NCI-H2171 (cell line): Measurements from ENCODE around the gene OPN4.
A peak's percentile ranks its signal among the peaks of the same experiment; 100 is the strongest.

Experiments
- DNase-seq: peaks from one replicate; lab custom pipeline; 2025; lab: John Stamatoyannopoulos, UW

OPN4 gene

GRCh38 chr10:86699991-86700840, 45.9 kb downstream of the OPN4 start:
- DNase-seq = no peak

DNA sequence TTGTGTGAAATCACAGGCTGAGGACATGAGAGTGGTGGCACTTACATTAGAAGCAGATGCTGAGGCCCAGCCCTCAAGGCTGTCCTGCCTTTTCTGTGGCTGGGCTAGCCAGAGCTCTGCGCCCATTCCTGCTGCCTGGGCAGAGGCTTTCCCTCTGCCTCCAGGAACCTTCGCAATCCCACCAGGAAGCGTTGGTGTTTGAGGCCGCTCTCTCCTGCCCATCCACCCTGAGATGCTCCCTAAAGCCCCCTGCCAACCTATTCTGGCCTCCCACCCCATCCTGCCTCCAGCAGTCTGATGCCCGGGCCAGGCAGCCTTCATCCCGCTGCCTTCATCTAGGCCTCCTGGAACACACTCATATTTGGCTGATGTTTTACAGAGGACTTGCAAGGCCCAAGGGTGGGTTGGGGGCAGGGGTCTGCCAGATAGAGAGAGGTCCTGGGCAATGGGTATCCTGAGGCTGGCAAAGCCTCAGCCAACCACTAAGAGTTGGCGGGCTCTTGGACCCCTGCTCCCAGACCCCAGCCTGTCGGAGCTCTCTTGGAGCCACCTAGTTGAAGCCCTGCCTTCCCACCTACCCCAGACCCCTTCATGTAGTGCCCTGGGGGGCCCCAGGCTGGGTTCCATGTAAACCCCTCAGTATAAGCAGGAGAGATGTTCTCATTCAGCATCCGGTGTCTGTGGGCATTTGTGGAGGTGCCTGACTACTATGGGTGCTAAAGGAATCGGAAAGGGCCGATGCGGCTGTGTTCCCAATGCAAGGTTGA, 46.7 kb downstream of the OPN4 start:
- DNase-seq = no peak

- no peak for DNase-seq
Observed at GRCh38 chr10:86703176-86703575, 48.8 kb downstream of the OPN4 start.

- no peak for DNase-seq
Observed at GRCh38 chr10:86705139-86705538, 50.8 kb downstream of the OPN4 start.

- no peak for DNase-seq
Observed at GRCh38 chr10:86705905-86706304, 51.6 kb downstream of the OPN4 start.

DNA sequence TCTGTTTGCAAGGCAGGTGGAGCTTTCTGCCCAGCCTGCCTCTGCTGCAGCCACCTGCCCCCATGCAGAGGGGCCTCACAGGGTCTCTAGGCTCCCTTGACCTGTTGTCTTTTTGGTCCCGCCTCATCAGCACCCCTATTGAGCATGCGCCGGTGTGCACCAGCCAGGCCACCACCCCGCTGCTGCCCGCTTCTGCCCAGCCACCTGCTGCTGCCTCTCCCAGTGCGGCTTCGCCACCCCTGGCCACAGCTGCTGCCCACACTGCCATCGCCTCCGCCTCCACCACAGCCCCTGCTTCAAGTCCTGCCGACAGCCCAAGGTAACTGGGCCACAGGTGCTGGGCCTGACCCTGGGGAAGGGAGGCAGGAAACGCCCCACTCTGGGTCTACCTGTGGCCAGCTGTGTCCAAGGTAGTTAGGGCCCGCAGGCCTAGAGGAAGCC, 52.1 kb downstream of the OPN4 start:
- no peak for DNase-seq

- DNase-seq = no peak
Observed at GRCh38 chr10:86706977-86707376, 52.6 kb downstream of the OPN4 start.

GRCh38 chr10:86707505-86707904, 53.2 kb downstream of the OPN4 start:
- no peak for DNase-seq

DNA sequence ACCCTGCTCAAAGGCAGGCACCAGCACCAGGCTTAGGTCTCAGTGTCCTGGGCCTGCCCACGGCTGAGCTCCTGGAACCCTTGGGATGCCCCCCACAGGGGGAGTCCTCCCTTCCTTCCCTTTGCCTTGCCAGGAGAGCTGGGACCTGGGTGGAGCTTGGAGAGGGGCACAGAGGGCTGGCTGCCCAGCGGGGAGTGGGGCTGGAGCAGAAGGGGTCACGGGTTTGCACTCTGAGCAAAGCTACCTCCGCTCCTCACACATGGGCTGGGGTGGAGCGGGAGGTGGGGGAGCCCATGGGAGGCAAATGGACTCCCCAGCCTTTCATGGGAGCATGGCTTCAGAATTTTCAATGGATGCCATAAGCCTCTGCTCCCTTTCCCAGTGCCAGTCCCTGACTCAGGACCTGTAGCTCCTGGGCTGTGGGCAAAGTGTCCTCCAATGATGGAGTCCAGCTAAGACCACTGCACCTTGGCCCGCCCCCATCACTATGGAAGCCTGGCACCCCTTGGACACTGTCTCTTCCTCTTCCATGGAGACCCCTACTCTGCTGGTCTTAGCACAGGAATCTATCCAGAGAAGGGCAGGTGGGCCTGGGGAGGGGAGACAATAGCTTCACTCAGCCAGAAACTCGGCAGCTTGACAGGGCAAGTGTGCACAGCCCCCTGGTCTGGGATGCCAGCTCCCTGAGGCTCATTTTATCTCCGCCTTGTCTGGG, 53.9 kb downstream of the OPN4 start:
- no peak for DNase-seq

DNA sequence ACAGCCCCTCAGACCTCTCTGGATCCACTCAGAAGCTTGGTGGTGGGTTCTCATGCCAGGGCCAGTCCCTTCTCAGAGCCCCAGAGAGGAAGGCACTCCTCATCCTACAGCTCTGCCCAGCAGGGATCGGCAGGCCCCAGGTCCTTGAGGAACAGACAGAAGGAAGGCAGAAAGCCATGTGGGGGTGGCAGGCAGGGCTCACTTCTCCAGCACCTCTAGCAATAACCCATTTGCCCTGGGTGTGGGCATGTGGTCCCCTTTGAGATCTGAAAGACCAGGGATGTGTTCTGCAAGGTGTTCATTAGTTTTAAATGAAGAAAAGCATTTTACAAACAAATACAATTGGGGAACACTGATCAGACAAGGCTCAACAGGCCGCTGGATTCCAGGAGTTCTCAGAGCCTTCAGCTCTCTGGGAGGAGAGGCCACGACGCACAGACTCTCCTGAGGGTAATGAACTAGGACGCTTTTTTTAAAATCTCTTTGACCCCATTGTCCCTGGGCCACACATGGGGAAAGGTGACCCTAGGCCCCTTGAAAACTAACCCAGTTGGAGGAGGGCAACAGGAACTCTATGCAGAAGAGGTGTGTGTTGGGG, 54.5 kb downstream of the OPN4 start:
- no peak for DNase-seq

DNA sequence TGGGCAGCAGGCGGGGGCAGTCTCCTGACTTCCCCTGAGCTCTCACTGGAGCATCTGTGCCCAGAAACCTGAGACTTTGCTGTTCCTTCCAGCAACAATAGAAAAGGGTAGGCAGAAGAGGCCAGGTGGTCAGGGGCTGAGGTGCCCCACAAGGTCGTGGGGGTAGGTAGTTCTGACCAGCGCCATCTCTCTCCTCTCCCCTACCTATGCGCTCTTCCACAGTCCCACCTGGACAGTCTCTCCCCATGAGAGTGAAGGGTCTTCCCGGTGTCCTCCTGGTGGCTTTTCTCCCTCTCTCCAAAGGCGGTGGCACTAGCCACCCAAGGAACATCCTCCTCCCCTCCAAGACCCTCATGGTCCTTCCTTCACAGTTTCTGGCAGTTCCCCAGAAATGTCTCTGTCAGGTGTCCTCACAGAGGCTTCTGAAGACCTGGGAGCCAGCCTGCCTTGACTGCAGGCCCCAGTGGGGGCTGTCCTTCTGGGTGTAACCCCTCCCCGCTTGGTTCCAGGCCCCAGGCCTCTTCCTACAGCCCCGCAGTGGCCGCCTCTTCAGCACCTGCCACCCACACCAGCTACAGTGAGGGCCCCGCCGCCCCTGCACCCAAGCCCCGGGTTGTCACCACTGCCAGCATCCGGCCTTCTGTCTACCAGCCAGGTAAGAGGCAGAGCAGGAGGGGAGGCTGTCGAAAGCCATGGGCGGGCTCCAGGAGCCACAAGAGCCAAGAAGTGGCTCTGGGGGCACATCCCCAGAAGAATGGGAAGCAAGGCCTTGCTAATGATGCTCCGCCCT, 55.2 kb downstream of the OPN4 start:
- DNase-seq = no peak

DNA sequence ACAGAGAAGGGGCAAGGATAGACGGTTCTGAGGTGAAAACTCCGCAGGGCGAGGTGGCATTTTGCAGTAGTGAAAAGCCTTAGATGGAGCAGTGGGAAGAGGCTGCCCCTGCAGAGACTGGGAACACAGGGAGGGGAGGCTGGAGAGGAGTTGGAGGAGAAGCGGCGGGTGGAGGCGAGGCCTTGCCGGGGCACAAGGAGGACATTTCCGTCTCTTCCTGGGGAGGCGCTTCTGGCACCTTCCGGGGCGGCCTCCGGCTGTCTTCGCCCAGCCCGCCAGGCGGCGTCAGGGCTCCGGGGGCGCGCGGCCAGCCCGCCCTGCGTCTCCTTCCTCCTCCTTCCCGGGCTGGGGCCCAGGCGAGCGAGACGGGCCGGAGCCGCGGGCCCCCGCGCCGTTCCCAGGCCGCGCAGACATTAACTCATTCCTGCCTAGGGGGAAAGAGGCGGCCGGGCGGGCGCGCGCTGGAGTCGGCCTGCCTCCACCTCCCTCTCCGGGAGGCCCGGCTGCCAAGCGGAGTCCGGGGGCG, 56.7 kb downstream of the OPN4 start:
- peak; percentile 65 for DNase-seq

GRCh38 chr10:86711513-86712316, 57.4 kb downstream of the OPN4 start:
- peak; percentile 57 for DNase-seq

- DNase-seq = peak; percentile 1
Observed at GRCh38 chr10:86712317-86712707, 58.0 kb downstream of the OPN4 start.

GRCh38 chr10:86715156-86715795, 60.9 kb downstream of the OPN4 start:
- no peak for DNase-seq

GRCh38 chr10:86715836-86716235, 61.5 kb downstream of the OPN4 start:
- no peak for DNase-seq
